ENCODE measurements around the gene METTL25B.

Gene METTL25B

DNA sequence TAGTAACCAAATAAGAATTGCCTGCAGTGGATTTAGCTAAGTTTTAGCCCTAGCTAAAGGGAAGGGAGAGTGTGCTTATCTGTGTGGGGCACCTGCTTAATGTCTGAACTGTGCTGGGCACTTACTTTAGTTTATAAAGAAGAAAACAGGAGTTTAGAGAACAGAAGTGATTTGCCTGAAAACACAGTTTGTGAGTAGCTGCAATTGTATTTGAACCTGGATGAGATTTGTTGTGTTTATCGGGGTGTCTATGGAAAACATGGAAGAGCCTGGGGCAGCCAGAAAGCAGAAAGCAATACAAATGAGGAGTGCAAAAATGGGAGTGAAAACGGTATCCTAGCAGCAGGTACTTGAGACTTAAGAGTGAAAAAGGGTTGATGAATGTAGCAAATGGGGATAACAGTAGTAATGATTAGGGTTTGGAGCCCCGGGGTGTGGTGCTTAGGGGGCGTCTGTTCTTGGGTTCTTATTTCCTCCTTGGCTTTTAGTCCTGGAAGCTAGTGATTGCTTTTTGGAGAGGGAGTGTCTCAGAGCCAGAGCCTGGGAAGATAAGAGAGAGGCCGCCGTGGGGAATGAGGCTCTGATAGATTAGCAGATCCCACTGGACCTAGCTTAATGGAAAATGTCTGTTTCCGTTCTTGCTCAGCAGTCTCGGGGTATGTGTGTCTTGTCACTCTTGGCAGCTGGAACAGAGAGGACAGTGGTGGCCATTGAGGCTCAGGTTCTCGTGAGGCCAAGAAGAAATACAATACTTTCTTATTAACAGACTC lies 44.6 kb downstream of the METTL25B start:
- no peak for DNase-seq

DNA sequence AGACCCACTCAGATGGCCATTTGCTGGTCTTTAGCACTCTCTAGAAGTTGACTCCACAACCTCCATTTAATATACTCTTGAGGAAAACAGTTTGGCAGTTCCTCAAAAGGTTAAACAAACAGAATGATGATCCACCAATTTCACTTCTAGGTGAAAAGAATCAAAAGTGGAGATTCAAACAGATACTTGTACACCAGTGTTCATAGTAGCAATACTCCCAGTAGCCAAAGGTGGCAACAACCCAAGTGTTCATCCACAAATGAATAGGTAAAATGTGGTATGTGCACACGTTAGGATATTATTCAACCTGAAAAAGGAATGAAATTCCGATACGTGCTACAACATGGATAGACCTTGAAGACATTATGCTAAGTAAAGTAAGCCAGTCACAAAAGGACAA lies 45.3 kb downstream of the METTL25B start:
- no peak for DNase-seq

DNA sequence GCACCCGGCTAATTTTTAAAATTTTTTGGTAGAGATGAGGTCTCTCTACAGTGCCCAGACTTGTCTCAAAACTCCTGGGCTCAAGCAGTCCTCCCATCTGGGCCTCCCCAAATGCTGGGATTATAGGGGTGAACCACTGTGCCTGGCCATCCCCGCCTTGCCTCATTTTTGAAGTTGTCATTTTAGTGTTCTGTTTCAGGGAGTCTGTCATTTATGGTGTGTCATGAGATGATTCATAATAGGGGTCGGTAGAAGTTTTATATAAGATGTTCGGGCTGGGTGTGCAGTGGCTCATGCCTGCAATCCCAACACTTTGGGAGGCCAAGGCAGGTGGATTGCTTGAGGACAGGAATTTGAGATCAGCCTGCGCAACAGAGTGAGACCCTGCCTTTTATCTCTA lies 47.5 kb downstream of the METTL25B start:
- peak; percentile 28 to 42 for DNase-seq

DNA sequence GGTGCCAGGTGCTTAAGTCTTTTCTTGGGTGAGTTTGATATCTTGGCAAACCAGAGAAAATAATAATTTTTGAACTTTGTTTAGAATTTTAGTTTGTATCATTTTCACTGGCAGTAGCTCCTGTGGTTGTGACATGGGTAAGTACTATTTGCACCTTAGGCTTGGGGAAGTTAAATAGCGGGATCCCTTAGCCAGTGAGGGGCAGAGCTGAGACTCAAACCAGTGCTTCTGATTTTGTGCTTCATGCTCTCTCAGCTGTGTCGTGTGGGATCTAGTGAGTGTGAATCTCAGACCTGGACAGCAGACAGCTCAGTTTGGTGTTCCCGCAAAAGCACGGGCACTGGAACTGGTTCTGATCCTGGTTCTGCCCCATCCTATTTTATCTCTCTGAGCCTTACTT lies 48.7 kb downstream of the METTL25B start:
- no peak for DNase-seq

DNA sequence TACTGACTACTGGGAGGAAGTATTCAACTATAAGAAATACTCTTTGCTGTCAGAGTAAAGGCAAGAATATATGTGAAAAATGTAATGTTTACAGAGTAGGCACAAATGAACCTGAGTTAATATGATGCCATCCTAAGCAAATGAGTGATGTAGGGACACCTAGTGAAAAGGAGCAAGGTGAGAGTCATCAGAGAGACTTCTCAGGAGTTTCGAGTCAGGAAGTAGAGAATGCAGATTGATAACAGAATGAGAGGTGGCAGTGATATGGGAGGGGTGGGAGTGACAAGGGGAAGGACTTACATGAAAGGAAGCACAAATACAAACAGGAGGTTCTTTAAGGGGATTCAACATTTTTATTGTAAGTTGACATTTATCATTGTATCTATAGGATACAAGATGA lies 49.3 kb downstream of the METTL25B start:
- DNase-seq: no peak

DNA sequence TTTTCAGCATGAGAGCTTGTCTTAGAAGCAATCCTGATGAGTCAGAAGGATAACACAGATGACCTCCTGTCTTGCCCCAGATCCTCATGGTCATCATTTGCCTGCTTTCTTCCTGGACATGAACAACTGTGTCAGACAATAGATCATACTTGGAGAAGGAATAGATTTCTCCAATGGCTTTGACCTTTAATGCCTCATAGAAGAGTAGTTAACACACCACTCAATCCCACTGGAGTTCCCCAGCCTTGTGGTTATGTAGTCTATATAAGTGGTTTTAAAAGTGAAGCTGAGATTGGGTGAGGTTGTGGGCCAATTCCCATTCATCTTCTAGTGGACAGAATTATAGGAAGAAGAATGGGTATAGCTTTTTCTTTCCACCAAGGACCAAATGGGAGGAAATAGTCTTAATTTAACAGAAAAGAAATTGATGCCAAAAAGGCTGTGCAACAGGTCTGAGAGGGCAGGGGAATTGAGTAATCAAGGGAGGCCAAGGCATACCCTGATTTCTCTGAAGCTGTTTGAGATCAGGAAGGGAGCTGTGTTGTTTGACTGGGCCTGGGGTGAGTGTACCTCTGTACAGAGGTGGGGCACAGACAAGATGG lies 53.4 kb downstream of the METTL25B start:
- DNase-seq: no peak

DNA sequence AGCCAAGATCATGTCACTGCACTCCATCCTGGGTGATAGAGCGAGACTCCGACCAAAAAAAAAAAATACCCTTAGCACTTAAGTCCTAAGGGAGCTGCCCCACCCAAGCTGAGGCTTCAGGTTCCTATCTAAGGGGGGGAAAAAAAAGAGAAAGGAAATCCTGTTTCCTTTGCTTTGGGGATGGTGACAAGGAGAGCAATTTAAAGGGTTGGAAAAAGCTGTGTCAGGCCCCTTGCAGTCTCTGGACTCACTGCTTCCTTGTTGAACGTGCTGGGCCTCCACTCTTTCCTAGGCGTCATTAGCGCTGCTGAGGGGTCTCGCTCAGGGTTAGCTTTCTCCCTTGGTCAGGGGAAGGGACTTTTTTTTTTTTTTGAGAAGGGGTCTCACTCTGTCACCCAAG lies 57.2 kb downstream of the METTL25B start:
- DNase-seq: no peak
